Endodermal cell (in vitro differentiated cells): ENCODE data around the gene STAC2. TPM values are rescaled to one million over a fixed set of nuclear protein-coding genes. Genes with fewer than 3 reads are reported as not detected.
A peak's percentile ranks its signal among the peaks of the same experiment; 100 is the strongest.

Experiments
- DNase-seq: peaks from one replicate; pipeline ENCODE4 v3.0.0-alpha.2; 2017
- H3K27ac ChIP-seq: 2 replicates; pipeline ENCODE4 v1.5.1; 2013; ENCODE audit warnings: mild to moderate bottlenecking, low read depth, low read length, moderate library complexity
- H3K27me3 ChIP-seq: 2 replicates; pipeline ENCODE4 v1.6.1; 2013; ENCODE audit warnings: mild to moderate bottlenecking, low read length, moderate library complexity; ENCODE audit not compliant: insufficient read depth, control insufficient read depth, poor library complexity, severe bottlenecking
- H3K36me3 ChIP-seq: 2 replicates; pipeline ENCODE4 v1.7.0; 2013; ENCODE audit warnings: mild to moderate bottlenecking, low read length, moderate library complexity; ENCODE audit not compliant: control insufficient read depth, insufficient read depth
- H3K4me1 ChIP-seq: one replicate; pipeline ENCODE4 v1.7.0; 2013; ENCODE audit warnings: low read length; ENCODE audit not compliant: control insufficient read depth, insufficient read depth
- H3K4me3 ChIP-seq: 2 replicates; pipeline ENCODE4 v1.5.1; 2013; ENCODE audit warnings: mild to moderate bottlenecking, low read length, moderate library complexity
- H3K9ac ChIP-seq: 2 replicates; pipeline ENCODE4 v1.6.1; 2013; ENCODE audit warnings: mild to moderate bottlenecking, low read length, moderate library complexity; ENCODE audit not compliant: poor library complexity, severe bottlenecking; ENCODE audit errors: extremely low read depth
- H3K9me3 ChIP-seq: 2 replicates; pipeline ENCODE4 v1.6.1; 2013; ENCODE audit warnings: mild to moderate bottlenecking, low read length, moderate library complexity; ENCODE audit not compliant: control insufficient read depth
- H3K27ac Mint-ChIP-seq: 2 replicates; pipeline ENCODE4 v1.8.0; 2020; ENCODE audit warnings: mixed read lengths
- H3K27me3 Mint-ChIP-seq: 2 replicates; pipeline ENCODE4 v1.8.0; 2021; ENCODE audit warnings: mild to moderate bottlenecking, mixed read lengths; ENCODE audit not compliant: insufficient read depth
- H3K36me3 Mint-ChIP-seq: 2 replicates; pipeline ENCODE4 v1.8.0; 2020; ENCODE audit warnings: low read depth, mixed read lengths
- H3K4me1 Mint-ChIP-seq: 2 replicates; pipeline ENCODE4 v1.8.0; 2020; ENCODE audit warnings: mixed read lengths
- H3K4me3 Mint-ChIP-seq: 2 replicates; pipeline ENCODE4 v1.8.0; 2020; ENCODE audit warnings: mild to moderate bottlenecking, moderate library complexity, mixed read lengths
- H3K9me3 Mint-ChIP-seq: 2 replicates; pipeline ENCODE4 v1.8.0; 2020; ENCODE audit warnings: mild to moderate bottlenecking, mixed read lengths
- CTCF ChIP-seq: fragments of 200-600 bp; sonication (generic); conservative IDR thresholded peaks from 2 replicates; pipeline ENCODE4 v1.5.0; 2021; ENCODE audit warnings: antibody characterized with exemption, mild to moderate bottlenecking
- WGBS, 2 experiments: methylation state at CpG; one replicate each; pipeline versions ENCODE4 v1.1.5 to v1.1.7; 2013; ENCODE audit warnings: missing lambda C conversion rate in 2 of 2, mixed read lengths in 1 of 2; ENCODE audit not compliant: insufficient coverage in 1 of 2, insufficient read length in 1 of 2; 5-methylcytosine and 5-hydroxymethylcytosine counted together
- total RNA-seq, 2 donors: library from RNA; stranded (reverse); fragmentation: NEBNext Ultra II Directional in 1 of 2; extraction: Animal tissue kit (Norgen Biotek cat#: 25700) in 1 of 2; gene quantifications; 2 replicates in 1 of 2; 3 replicates in 1 of 2; pipeline ENCODE4 v1.2.1, GENCODE V29; 2021

The STAC2 gene
- total RNA-seq, 2 donors from 2014 or later, result 0.35 to 0.46 TPM

DNA sequence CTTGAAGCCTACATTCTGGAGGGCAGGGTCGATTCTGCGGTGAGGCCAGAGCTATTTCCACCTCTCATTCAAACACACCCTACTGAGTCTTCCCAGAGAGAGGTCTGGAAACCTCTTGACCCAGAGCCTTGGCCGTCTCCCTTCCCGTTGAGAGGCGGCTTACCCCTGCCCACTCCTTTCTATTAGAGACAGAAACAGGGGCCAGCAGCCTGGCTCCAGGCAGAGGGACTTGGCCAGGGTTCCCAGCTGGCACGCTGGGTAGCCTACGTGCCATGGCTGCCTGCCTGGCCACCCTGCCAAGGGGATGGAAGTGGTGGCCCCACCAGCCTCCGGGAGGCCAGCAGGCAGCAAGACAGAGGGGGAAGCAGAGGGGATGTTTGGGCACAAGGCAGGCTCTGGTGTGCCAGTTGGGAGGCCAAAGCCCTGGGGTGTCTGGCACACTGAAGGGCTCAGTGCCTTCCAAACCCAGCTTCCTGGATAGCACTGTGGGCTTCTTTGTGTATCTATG, 6.0 kb downstream of the STAC2 start:
- no peaks in the 10 kb centered on the region for H3K9me3 ChIP-seq
- Mint-ChIP-seq H3K9me3 (no peaks in the 10 kb centered on the region), H3K4me3 (no peak overlapping the region), H3K4me1 (peaks cover under 1% of the 10 kb centered on the region), H3K27ac (no peak overlapping the region), H3K27me3 (peaks cover 85% of the 10 kb centered on the region), H3K36me3 (no peaks in the 10 kb centered on the region)
- TF ChIP-seq CTCF, result no peak
- peaks cover 78% of the 10 kb centered on the region for H3K27me3 ChIP-seq
- H3K4me3 ChIP-seq, result no peak overlapping the region
- no peaks in the 10 kb centered on the region for H3K36me3 ChIP-seq
- WGBS, 2 experiments, result 68 to 91% methylated on average over 3 to 8 of the region's 8 CpGs
- H3K4me1 ChIP-seq, result no peaks in the 10 kb centered on the region
- no peak overlapping the region for H3K27ac ChIP-seq
- H3K9ac ChIP-seq, result no peak overlapping the region
- DNase-seq, result peak; percentile 45

- H3K27ac ChIP-seq, result no peak overlapping the region
- H3K4me1 Mint-ChIP-seq, result no peaks in the 10 kb centered on the region
- peaks cover 70% of the 10 kb centered on the region for H3K27me3 ChIP-seq
- no peak overlapping the region for H3K27ac Mint-ChIP-seq
- H3K4me1 ChIP-seq, result no peaks in the 10 kb centered on the region
- H3K9ac ChIP-seq, result no peak overlapping the region
- no peak overlapping the region for H3K4me3 Mint-ChIP-seq
- H3K4me3 ChIP-seq, result no peak overlapping the region
- no peaks in the 10 kb centered on the region for H3K36me3 ChIP-seq
- no peaks in the 10 kb centered on the region for H3K36me3 Mint-ChIP-seq
- WGBS, 2 experiments, result 88 to 98% methylated on average over 5 to 7 of the region's 8 CpGs
- TF ChIP-seq CTCF, result no peak
- no peaks in the 10 kb centered on the region for H3K9me3 ChIP-seq
- H3K9me3 Mint-ChIP-seq, result no peaks in the 10 kb centered on the region
- peaks cover 80% of the 10 kb centered on the region for H3K27me3 Mint-ChIP-seq
- peak; percentile 52 for DNase-seq
Measured at GRCh38 chr17:39218906-39219305, 6.8 kb downstream of the STAC2 start.

DNA sequence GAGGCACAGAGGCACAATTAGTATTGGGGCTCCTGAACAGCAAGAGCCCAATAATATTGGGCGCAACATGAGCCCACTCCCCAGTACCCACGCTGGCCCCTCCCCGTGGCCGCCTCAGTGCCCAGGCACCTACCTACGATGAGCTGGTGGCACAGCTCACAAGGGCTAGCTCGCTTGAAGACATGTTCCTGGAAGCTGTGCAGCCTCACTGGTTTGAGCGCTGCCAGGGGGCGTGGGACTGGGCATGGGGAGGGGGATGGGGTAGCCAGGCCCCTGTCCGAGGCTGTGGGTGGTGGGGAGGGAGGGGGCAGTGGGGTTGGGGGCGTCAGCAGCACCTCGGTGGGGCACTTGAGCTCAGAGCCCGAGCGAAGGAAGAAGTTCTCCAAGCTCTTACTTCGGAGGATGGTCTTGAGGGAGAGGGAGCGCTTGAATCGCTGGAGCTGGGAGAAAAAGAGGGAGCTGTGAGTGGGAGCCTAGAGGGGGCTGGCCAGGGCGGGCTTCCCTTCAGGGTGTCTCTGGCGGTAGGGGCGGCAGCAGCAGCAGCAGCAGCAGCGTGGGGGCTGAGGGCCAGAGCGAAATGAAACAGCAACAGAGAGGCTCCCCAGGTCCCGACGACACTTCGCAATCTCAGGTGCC, 7.9 kb downstream of the STAC2 start:
- no peak overlapping the region for H3K27ac Mint-ChIP-seq
- peaks cover 73% of the 10 kb centered on the region for H3K27me3 Mint-ChIP-seq
- TF ChIP-seq CTCF, result no peak
- DNase-seq, result peak; percentile 69
- 22 to 42% methylated on average over 8 to 24 of the region's 24 CpGs for WGBS, 2 experiments
- Histone ChIP-seq H3K27ac (no peak overlapping the region), H3K4me3 (no peak overlapping the region), H3K4me1 (no peaks in the 10 kb centered on the region), H3K9ac (no peak overlapping the region), H3K36me3 (no peaks in the 10 kb centered on the region), H3K27me3 (peaks cover 59% of the 10 kb centered on the region), H3K9me3 (no peaks in the 10 kb centered on the region)
- no peaks in the 10 kb centered on the region for H3K4me1 Mint-ChIP-seq
- no peaks in the 10 kb centered on the region for H3K36me3 Mint-ChIP-seq
- no peak overlapping the region for H3K4me3 Mint-ChIP-seq
- H3K9me3 Mint-ChIP-seq, result no peaks in the 10 kb centered on the region
